Keratinocyte (primary cell): ENCODE results near the gene CYSTM1.

Source experiments
- CTCF ChIP-seq, 3 experiments: IDR thresholded peaks in 1 of 3; conservative IDR thresholded peaks in 1 of 3; optimal IDR thresholded peaks in 1 of 3; 2 replicates in 2 of 3; 3 replicates in 1 of 3; pipeline versions ENCODE3 to v1.5.1; 2011; ENCODE audit warnings: low read length in 3 of 3, mild to moderate bottlenecking in 3 of 3, moderate library complexity in 2 of 3, control low read depth in 1 of 3, inconsistent platforms in 1 of 3; ENCODE audit not compliant: insufficient read depth in 2 of 3; ENCODE audit errors: extremely low read depth in 1 of 3
- EZH2 ChIP-seq: IDR thresholded peaks from one replicate; pipeline ENCODE4 v1.6.1; 2012; ENCODE audit warnings: inconsistent platforms, mild to moderate bottlenecking, low read length, moderate library complexity

- no peak for TF ChIP-seq CTCF (optimal IDR thresholded peaks at IDR 0.05 in 1 of 3, IDR thresholded peaks at IDR 0.05 in 1 of 3, conservative IDR thresholded peaks at IDR 0.05 in 1 of 3; ENCODE audit: extremely low read depth in 1 of 3, insufficient read depth in 2 of 3, low read length in 3 of 3)
- no peak for TF ChIP-seq EZH2
Observed at GRCh38 chr5:140224658-140225057, 49.7 kb downstream of the CYSTM1 start.
